GM12864 (cell line): ENCODE results near the gene CTNNA2.
A peak's percentile ranks its signal among the peaks of the same experiment; 100 is the strongest.

ENCODE experiments used
- DNase-seq: peaks from one replicate; pipeline ENCODE4 v3.0.0-alpha.2; 2011; ENCODE audit warnings: low read depth
- H3K4me3 ChIP-seq: 2 replicates; pipeline ENCODE4 v1.5.1; 2011; ENCODE audit warnings: mild to moderate bottlenecking, low read depth, low read length, control low read depth
- CTCF ChIP-seq: IDR thresholded peaks from 2 replicates; pipeline ENCODE4 v1.5.1; 2011; ENCODE audit warnings: low read depth, mild to moderate bottlenecking, moderate library complexity, low read length, control low read depth, inconsistent platforms; ENCODE audit errors: missing control alignments

Gene CTNNA2

GRCh38 chr2:79849949-79850348 lies 337.1 kb downstream of the CTNNA2 start:
- DNase-seq, result no peak
- no peak for TF ChIP-seq CTCF
- no peak overlapping the region for H3K4me3 ChIP-seq

DNA sequence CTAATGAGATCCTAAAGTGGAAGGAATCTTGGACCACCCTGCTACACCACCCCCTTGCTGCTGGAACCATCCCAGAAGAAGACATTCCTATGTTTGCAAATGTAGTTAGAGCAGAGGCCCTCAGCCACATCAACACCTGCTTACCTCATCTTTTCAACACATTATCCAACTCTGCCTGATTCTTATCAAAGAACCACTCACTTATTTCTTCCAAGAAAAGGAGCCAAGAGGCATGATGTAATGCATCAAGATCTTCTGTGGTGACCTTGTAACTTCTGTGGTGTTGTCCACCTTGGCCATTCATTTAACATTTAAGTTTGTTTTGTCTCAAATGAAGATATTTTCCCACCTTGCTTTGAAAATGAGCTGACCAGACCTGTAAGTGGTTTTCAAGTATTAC lies 338.1 kb downstream of the CTNNA2 start:
- TF ChIP-seq CTCF, result no peak
- no peak for DNase-seq
- H3K4me3 ChIP-seq, result no peak overlapping the region

DNA sequence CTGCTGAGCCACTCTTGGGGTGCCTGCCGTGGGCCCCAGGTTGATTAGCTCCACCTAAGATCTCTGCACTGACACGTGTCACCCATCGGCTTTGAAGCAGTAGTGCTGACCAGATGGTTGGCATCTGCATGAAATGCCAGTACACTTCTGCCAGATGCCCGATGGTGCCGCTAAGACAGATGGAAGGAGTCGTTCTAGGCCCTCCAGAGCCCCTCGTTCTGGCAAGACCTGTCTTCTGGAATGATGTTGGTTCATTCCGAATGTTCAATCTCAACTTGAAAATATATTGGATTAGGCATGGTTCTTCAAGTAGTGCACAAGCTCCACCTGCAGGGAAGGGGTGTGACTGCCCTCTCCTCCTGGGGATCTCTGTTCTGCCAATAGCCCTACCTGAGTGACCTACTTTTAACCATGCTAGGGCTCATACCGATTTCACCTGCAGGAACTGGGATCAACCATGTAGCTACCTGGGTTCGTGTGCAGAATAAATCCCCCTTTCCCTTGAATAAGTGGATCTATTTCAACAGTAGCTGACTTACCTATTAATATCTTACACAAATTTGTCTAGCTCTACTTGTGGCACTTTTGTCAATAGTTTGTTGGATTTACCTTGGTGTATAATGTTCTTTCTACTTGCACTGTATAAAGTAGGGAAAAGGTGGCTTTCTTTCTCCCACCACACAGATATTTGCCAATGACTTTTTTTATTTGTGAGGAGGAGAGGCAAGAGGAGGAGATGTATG lies 342.6 kb downstream of the CTNNA2 start:
- TF ChIP-seq CTCF, result no peak
- DNase-seq, result no peak
- no peak overlapping the region for H3K4me3 ChIP-seq

DNA sequence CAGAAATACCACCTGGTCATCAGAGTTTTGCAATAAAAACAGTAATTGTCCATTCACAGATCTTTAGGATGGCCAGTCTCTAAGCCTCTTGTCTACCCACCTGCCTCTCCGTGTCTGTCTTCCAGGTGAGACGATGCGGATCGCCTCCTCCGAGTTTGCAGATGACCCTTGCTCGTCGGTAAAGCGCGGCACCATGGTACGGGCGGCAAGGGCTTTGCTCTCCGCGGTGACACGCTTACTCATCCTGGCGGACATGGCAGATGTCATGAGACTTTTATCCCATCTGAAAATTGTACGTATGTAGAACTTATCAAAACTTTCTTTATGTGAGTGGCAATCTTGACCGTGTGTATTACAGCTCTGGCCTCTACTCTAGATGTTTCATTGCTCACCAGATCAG lies 345.0 kb downstream of the CTNNA2 start:
- no peak for DNase-seq
- no peak for TF ChIP-seq CTCF
- no peak overlapping the region for H3K4me3 ChIP-seq

- no peak for DNase-seq
These were observed 347.6 kb downstream of the CTNNA2 start for GRCh38 chr2:79860228-79861058.

GRCh38 chr2:79861059-79861374 lies 348.2 kb downstream of the CTNNA2 start:
- no peak for TF ChIP-seq CTCF
- H3K4me3 ChIP-seq, result no peak overlapping the region
- DNase-seq, result no peak

More at GRCh38 chr2:79860228-79861058, 347.6 kb downstream of the CTNNA2 start:
- no peak overlapping the region for H3K4me3 ChIP-seq
- TF ChIP-seq CTCF, result peak; percentile 28

- no peak for TF ChIP-seq CTCF
- no peak overlapping the region for H3K4me3 ChIP-seq
- no peak for DNase-seq
These were observed 349.9 kb downstream of the CTNNA2 start for GRCh38 chr2:79862756-79863155.
